Adrenal gland (tissue), 5 donors: ENCODE data around the gene CEP112.
A peak's percentile ranks its signal among the peaks of the same experiment; 100 is the strongest.

Experiments
- POLR2A ChIP-seq, 2 donors: fragments of 450-650 bp; IDR thresholded peaks; one replicate each; pipeline ENCODE4 v1.6.1; 2017; ENCODE audit warnings: antibody characterized with exemption in 2 of 2, mild to moderate bottlenecking in 2 of 2, moderate library complexity in 1 of 2
- TF ChIP-seq, protein P1 (sequence below), 6 experiments: fragments of 450-650 bp in 4 of 6; fragments of 200-600 bp in 2 of 6; sonication (generic) in 1 of 6; IDR thresholded peaks; 1 replicate in 5 of 6; 2 replicates in 1 of 6; pipeline versions ENCODE4 v1.5.1 to v1.8.0; 2016 to 2021; ENCODE audit warnings: antibody characterized with exemption in 6 of 6, mild to moderate bottlenecking in 2 of 6, moderate library complexity in 1 of 6
- donor health status: DM: no; HTN: no; CAD: no.

DNA sequence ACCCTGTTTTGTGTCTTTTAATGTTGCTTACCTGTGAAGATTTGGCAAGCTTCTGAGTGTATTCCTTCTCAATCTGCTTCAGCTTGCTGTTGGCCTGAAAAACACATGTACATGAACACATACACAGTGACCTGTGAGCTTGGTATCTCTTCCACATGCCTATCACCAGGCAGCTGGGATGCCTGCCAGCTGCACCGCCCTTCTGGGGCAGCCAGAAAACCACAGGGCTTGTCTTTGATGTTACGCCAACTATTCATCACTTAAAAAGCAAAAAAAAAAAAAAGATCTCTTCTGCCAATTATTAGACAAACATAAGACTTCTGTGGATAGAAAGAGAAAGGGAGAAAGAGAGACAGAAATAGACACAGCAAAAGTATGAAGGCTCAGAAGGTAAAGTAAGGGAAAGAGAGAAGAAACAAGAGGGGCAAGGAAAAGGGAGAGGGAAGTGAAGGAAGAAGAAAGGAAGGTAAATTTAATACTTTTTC, 441.3 kb downstream of the CEP112 start:
- TF ChIP-seq, protein P1, sequence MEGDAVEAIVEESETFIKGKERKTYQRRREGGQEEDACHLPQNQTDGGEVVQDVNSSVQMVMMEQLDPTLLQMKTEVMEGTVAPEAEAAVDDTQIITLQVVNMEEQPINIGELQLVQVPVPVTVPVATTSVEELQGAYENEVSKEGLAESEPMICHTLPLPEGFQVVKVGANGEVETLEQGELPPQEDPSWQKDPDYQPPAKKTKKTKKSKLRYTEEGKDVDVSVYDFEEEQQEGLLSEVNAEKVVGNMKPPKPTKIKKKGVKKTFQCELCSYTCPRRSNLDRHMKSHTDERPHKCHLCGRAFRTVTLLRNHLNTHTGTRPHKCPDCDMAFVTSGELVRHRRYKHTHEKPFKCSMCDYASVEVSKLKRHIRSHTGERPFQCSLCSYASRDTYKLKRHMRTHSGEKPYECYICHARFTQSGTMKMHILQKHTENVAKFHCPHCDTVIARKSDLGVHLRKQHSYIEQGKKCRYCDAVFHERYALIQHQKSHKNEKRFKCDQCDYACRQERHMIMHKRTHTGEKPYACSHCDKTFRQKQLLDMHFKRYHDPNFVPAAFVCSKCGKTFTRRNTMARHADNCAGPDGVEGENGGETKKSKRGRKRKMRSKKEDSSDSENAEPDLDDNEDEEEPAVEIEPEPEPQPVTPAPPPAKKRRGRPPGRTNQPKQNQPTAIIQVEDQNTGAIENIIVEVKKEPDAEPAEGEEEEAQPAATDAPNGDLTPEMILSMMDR (IDR thresholded peaks at IDR 0.05) = no peak
- TF ChIP-seq POLR2A (IDR thresholded peaks at IDR 0.05) = peak in 1 of 2 donors; percentile 19
